GM19025 (cell line): Measurements from ENCODE around the gene RNF121.

Experiments used
- ATAC-seq: cut with Tn5 transposase; IDR thresholded peaks from one replicate; pipeline ENCODE4 v1.9.1; 2021; ENCODE audit warnings: mild to moderate bottlenecking, low read depth, moderate library complexity; ENCODE audit not compliant: unreplicated experiment

RNF121 gene

DNA sequence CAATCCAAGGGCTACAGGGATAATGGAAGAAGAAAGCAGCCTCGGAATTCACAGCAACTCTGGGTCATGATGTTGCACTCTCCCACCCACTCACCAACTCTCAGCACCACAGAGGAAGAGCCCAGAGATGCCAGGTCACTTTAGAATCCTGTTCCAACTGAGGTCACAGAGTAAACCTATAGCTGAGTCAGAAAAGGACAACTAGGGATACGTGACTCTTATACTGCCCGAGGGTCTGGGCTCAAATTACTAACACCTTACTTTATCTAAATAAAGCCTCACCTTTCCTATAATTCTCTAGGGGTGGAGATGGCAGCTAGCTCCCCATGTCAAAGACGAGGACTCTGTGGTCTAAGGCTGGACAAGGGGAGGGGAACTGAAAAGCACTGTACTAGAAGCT, 94.5 kb downstream of the RNF121 start:
- ATAC-seq: no peak

DNA sequence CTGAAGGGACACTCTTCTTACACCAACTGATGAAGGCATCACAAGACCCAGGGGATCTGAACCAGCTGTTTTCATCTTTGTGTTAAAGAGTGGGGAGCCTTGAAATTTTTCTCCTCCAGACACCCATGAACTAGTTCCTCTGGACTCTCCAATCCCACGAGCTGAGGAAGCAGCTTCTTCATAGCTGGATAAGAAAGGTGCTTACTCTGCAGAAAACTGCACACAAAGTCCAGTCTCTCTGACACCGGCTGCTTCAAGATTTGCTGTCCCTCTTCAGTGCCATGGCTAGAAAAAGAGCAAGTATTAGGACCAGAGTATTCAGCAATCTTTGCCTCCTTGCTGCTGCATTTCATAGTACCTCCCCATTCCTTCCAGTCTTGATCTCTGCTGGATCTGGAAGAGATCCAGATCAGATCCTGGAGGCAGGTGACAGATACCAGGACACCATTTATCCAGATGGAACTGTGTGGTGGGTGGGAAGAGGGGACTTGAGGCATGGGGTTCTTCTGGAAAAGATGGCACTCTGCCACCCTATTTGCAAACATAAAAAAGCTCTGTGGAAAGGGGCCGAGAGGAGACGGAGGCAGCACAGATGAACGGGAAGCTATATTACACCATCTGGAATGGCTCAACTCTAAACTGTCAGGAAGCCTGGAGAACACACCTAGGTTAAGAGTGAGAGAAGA, 95.4 kb downstream of the RNF121 start:
- ATAC-seq: no peak

DNA sequence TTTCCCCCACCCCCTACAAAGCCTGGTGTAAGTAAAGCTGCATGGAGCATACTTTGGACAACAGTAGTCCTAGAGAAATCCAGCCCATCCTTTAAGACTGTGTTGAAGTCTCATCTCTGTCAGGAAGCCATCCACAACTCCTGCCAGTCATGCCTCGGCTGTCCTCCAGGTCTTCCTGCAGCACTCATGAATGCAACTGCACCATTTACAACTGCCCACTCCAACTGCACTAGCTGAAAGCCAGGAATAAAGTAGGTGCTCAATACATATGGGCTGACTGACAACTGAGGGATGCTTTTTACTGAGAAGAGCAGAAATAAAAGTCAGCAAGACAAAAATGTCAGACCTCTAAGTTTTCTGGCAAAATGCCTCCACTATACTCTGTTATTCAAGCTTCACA, 97.2 kb downstream of the RNF121 start:
- ATAC-seq: no peak

- ATAC-seq: no peak
These were observed 101.7 kb downstream of the RNF121 start for GRCh38 chr11:72030472-72031045.

- ATAC-seq: no peak
These were observed 107.8 kb downstream of the RNF121 start for GRCh38 chr11:72036687-72037086.

DNA sequence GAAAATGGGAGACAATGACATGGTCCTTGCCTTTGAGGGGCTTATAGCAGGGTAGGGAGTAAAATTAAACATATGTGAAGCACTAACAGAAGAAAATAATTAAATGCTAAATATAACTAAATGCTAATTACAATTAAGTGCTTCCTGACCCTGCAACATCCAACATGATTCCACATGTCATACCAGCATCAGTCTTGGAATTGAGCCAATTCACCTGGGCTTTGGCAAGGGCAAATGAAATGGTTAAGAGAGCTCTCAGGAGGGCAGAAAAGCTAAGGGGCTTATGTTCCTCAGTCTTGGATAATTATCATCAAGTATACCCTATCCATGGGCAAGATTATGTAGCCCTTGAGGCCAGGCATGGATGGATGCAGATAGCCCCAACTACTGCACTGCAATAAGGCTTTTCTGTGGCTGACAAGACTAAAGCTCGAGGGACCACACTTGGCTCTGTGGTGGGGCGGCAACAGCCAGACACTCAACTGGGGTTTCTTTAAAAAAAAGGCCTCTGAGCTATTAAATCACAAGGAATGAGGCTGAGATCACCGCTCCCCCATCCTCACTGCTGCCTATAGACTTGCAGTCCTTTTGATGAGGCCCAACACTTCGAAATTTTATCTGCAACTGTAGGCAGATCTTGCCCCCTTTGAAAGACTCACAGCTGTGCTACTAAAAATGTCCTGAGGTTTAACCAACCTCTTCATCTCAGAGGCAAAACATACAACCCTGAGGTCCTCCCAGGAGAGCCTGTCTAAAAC, 108.9 kb downstream of the RNF121 start:
- no peak for ATAC-seq

DNA sequence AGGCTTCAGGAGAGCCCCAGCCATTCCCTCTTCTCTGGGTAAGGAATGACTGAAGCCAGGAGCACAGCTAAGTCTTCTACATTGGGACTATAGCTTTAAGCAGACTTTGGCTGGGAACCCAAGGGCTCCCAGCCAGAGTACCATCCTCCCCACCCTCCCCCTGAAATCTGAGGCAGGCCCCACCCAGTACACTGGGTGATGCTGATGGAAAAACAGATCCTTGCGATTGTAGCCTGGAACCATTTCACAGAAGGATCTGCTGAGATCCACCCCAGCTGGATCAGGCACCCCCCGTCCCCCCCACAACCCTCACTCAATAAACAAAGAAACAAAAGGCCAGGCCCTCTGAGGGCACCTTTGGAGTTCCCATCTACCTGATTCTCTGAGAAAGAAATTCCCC, 109.6 kb downstream of the RNF121 start:
- ATAC-seq: no peak

DNA sequence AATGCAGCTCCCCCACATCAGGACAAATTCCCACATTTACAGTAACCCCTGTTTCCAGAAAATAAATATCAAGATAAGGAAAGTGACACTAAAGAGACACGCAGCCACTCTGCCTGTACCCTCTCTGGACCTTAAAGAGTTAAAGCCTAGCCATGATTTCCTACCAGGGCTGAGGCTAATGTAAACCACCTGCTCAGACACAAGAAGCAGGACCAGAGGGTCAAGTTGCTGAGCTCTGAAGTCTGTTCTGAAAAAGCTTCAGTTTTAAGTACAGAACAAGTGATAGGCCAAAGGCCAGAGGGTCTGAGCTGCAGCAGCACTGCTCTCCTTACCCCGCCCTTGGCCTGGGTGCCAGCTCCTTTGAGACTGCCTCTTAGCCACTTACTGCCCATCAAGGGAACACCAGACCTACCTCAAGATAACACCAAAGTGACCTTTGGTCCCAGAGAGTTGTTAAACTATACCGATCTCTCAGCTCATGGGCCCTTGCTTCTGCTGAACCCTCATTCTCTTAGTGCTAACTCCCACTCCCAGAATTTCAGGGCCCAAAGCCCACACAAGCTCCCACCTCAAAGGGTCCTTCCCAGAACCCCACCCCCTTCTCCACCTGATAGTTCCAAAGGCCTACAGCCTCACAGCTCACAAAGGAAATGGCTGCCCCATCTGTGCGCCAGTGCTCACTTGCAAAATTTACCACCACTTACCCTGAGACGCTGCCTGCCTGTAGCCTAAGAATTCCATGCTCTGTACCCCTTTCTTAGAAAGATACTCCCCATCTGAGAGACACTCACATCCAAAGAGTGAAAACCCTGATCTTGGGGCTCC, 110.4 kb downstream of the RNF121 start:
- ATAC-seq: no peak

DNA sequence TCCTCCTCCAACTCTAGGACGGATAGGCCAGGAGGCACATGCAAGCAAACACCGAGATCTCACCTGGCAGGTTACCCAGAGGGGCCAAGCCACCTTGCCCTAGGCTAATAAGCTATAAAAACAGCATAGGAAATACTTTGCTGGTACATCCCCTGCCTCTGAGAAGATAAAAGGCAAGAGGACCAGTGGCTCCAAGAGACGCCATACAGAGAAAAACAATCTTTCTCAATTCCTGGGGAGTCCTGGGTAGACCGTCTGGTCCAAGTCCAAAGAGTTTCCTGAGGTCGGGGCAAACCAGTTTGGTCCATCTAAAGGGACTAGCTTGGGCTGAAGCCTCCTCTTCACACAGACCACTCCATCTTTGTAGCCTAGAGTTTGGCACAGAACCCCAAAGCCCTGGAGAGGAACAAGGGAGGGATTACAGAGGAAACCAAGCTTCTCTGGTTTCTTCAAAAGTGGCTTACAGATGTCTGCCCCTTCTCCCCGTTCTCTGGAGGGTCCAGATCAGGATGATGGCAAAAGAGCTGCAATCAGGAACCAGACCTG, 111.1 kb downstream of the RNF121 start:
- ATAC-seq: no peak

- ATAC-seq: no peak
These were observed 111.9 kb downstream of the RNF121 start for GRCh38 chr11:72040491-72041363.

- ATAC-seq: no peak
These were observed 112.7 kb downstream of the RNF121 start for GRCh38 chr11:72041364-72042063.

- no peak for ATAC-seq
These were observed 113.4 kb downstream of the RNF121 start for GRCh38 chr11:72042064-72042745.

GRCh38 chr11:72045849-72046248, 117.0 kb downstream of the RNF121 start:
- ATAC-seq: no peak
